ENCODE results near the gene WWTR1.

Gene WWTR1

GRCh38 chr3:149567381-149567780, 90.4 kb downstream of the WWTR1 start:
- no peak for TF ChIP-seq CTCF (IDR thresholded peaks at IDR 0.05; ENCODE audit: low read depth, low read length, missing control alignments)
- no peak for DNase-seq (ENCODE audit: low read depth)

GRCh38 chr3:149566292-149566975, 91.4 kb downstream of the WWTR1 start:
- no peak overlapping the region for H3K4me3 ChIP-seq (ENCODE audit: low read depth, low read length)
- DNase-seq (ENCODE audit: low read depth) = no peak
- TF ChIP-seq CTCF (IDR thresholded peaks at IDR 0.05; ENCODE audit: low read depth, low read length, missing control alignments) = no peak

More at GRCh38 chr3:149567381-149567780, 90.4 kb downstream of the WWTR1 start:
- no peak overlapping the region for H3K4me3 ChIP-seq (ENCODE audit: low read depth, low read length)

- no peak for DNase-seq (ENCODE audit: low read depth)
These were observed 93.7 kb downstream of the WWTR1 start for GRCh38 chr3:149564079-149564478.

GRCh38 chr3:149563114-149563513, 94.7 kb downstream of the WWTR1 start:
- no peak overlapping the region for H3K4me3 ChIP-seq (ENCODE audit: low read depth, low read length)
- no peak for TF ChIP-seq CTCF (IDR thresholded peaks at IDR 0.05; ENCODE audit: low read depth, low read length, missing control alignments)
- DNase-seq (ENCODE audit: low read depth) = no peak

More at GRCh38 chr3:149564079-149564478, 93.7 kb downstream of the WWTR1 start:
- H3K4me3 ChIP-seq (ENCODE audit: low read depth, low read length) = no peak overlapping the region
- no peak for TF ChIP-seq CTCF (IDR thresholded peaks at IDR 0.05; ENCODE audit: low read depth, low read length, missing control alignments)

- H3K4me3 ChIP-seq (ENCODE audit: low read depth, low read length) = no peak overlapping the region
- TF ChIP-seq CTCF (IDR thresholded peaks at IDR 0.05; ENCODE audit: low read depth, low read length, missing control alignments) = no peak
- no peak for DNase-seq (ENCODE audit: low read depth)
These were observed 97.2 kb downstream of the WWTR1 start for GRCh38 chr3:149560617-149561016.

- H3K4me3 ChIP-seq (ENCODE audit: low read depth, low read length) = no peak overlapping the region
- no peak for TF ChIP-seq CTCF (IDR thresholded peaks at IDR 0.05; ENCODE audit: low read depth, low read length, missing control alignments)
- no peak for DNase-seq (ENCODE audit: low read depth)
These were observed 97.8 kb downstream of the WWTR1 start for GRCh38 chr3:149560001-149560400.

- TF ChIP-seq CTCF (IDR thresholded peaks at IDR 0.05; ENCODE audit: low read depth, low read length, missing control alignments) = no peak
- no peak overlapping the region for H3K4me3 ChIP-seq (ENCODE audit: low read depth, low read length)
- no peak for DNase-seq (ENCODE audit: low read depth)
These were observed 98.3 kb downstream of the WWTR1 start for GRCh38 chr3:149559525-149559924.
